ENCODE results near the gene MTMR3.

MTMR3 gene

GRCh38 chr22:30008401-30008800, 125.4 kb downstream of the MTMR3 start:
- H3K27ac ChIP-seq: no peak overlapping the region
- TF ChIP-seq ZFX (IDR thresholded peaks at IDR 0.05; ENCODE audit: borderline replicate concordance) (no peak), CTCF (IDR thresholded peaks at IDR 0.05) (no peak)

- no peak for TF ChIP-seq ZFX (IDR thresholded peaks at IDR 0.05; ENCODE audit: borderline replicate concordance)
- no peak for TF ChIP-seq CTCF (IDR thresholded peaks at IDR 0.05)
- H3K27ac ChIP-seq: no peak overlapping the region
These were observed 126.5 kb downstream of the MTMR3 start for GRCh38 chr22:30009478-30009877.

- H3K27ac ChIP-seq: no peak overlapping the region
- TF ChIP-seq CTCF (IDR thresholded peaks at IDR 0.05) (no peak), ZFX (IDR thresholded peaks at IDR 0.05; ENCODE audit: borderline replicate concordance) (no peak)
These were observed 127.9 kb downstream of the MTMR3 start for GRCh38 chr22:30010789-30011405.

- TF ChIP-seq CTCF (IDR thresholded peaks at IDR 0.05): no peak
- TF ChIP-seq ZFX (IDR thresholded peaks at IDR 0.05; ENCODE audit: borderline replicate concordance): no peak
- H3K27ac ChIP-seq: no peak overlapping the region
These were observed 130.2 kb downstream of the MTMR3 start for GRCh38 chr22:30013201-30013600.

- TF ChIP-seq CTCF (IDR thresholded peaks at IDR 0.05) (no peak), ZFX (IDR thresholded peaks at IDR 0.05; ENCODE audit: borderline replicate concordance) (no peak)
These were observed 131.3 kb downstream of the MTMR3 start for GRCh38 chr22:30014244-30014643.

GRCh38 chr22:30015229-30015797, 132.3 kb downstream of the MTMR3 start:
- H3K27ac ChIP-seq: no peak overlapping the region
- TF ChIP-seq CTCF (IDR thresholded peaks at IDR 0.05) (no peak), ZFX (IDR thresholded peaks at IDR 0.05; ENCODE audit: borderline replicate concordance) (no peak)

More at GRCh38 chr22:30014244-30014643, 131.3 kb downstream of the MTMR3 start:
- H3K27ac ChIP-seq: no peak overlapping the region

GRCh38 chr22:30015846-30016245, 132.9 kb downstream of the MTMR3 start:
- TF ChIP-seq ZFX (IDR thresholded peaks at IDR 0.05; ENCODE audit: borderline replicate concordance) (no peak), CTCF (IDR thresholded peaks at IDR 0.05) (no peak)
- no peak overlapping the region for H3K27ac ChIP-seq

Data from 22Rv1 (cell line).